OCI-LY1 (cell line): Measurements from ENCODE around the gene POU1F1.

ENCODE experiments used
- CTCF ChIP-seq: fragments of 200-600 bp; sonication (generic), shearing (Covaris generic); IDR thresholded peaks from 2 replicates; pipeline ENCODE4 v1.5.1; 2017; ENCODE audit warnings: mild to moderate bottlenecking, antibody characterized with exemption, low read length, moderate library complexity, mixed read lengths
- EZH2 ChIP-seq: fragments of 200-600 bp; sonication (generic), shearing (Covaris generic); IDR thresholded peaks from 2 replicates; pipeline ENCODE4 v1.8.0; 2017; ENCODE audit warnings: borderline replicate concordance, mixed run types, mild to moderate bottlenecking, antibody characterized with exemption, low read length, moderate library complexity, mixed read lengths

GRCh38 chr3:87317779-87318178, 41.4 kb upstream of the POU1F1 start:
- TF ChIP-seq CTCF, result no peak
- TF ChIP-seq EZH2, result no peak
